SKM-1 treated with dmso at 0.1 percent for 144 hours (cell line): ENCODE results near the gene APLF.
"Not testable (repeated sequence)": the region's sequence is repeated elsewhere in the genome, so short reads cannot be mapped to it uniquely, and the experiment has no call there.

Experiments
- DNase-seq: peaks from one replicate; lab custom pipeline; 2025; ENCODE audit not compliant: unreplicated experiment; lab: John Stamatoyannopoulos, UW

The APLF gene

GRCh38 chr2:68472796-68473414 lies 5.5 kb downstream of the APLF start:
- no peak for DNase-seq

GRCh38 chr2:68475110-68475509 lies 7.7 kb downstream of the APLF start:
- DNase-seq, result no peak

DNA sequence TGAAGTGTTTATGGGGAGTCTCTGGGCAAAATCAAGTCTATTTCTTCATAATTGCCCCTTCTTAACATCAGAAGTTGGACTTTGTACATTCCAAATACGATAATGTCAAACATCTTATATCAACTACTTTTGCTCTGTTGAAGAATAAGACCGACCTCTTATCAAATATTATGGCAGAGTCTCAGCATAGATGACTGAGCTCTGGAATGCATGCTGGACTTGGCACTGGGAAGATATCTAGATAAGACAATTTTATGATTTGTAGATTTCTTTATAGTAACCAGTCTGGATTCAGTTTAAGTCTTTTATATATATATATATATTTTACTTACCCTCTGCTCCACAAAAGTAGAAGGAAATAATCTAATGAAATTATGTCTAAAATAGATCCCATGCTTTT lies 8.2 kb downstream of the APLF start:
- no peak for DNase-seq

GRCh38 chr2:68476454-68476853 lies 9.1 kb downstream of the APLF start:
- DNase-seq, result no peak

- DNase-seq, result no peak
Measured at GRCh38 chr2:68478688-68479087, 11.3 kb downstream of the APLF start.

DNA sequence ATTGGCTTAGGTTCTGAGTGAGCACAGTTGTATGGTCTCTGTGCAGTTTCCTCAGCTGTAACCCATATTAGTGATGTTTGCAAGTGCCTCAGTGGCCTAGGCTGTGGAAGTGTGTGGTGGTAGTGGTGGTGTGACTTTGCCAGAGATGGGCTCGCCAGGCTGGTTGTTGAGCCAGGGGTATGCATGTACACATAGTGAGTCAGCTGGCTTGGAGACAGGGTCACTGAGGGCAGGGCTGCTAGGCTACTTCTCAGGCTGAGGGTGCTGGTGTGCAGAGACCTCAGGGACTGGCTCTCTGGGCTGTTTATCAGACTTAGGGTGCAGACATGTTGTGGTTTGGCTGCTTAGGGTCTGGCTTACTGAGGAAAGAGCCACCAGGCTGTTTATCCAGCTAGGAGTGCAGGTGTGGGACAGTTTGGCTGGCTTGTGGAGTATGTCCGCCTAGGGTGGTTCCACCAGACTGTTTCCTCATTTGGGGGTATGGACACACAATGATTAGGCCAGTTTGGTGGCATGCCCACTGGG lies 15.0 kb downstream of the APLF start:
- no peak for DNase-seq

DNA sequence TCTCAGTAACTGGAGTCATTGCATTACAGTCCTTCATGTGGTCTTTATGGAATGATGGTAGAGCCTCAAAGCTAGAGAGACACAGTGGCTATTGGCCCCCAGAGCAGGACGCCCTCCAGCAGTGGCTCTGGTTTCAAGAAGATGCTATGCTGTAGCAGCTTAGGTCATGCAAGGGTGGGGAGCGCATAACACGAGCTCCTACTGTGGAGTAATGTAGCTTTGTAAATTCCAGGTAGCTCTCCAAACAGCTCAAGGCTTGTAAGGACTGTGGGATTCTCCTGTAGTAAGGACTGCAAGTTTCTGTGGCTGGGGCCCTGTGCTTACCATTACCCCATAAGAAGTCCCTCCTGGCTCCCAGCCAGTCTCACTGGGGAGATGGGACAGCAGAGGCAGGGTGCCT lies 15.6 kb downstream of the APLF start:
- DNase-seq, result no peak

DNA sequence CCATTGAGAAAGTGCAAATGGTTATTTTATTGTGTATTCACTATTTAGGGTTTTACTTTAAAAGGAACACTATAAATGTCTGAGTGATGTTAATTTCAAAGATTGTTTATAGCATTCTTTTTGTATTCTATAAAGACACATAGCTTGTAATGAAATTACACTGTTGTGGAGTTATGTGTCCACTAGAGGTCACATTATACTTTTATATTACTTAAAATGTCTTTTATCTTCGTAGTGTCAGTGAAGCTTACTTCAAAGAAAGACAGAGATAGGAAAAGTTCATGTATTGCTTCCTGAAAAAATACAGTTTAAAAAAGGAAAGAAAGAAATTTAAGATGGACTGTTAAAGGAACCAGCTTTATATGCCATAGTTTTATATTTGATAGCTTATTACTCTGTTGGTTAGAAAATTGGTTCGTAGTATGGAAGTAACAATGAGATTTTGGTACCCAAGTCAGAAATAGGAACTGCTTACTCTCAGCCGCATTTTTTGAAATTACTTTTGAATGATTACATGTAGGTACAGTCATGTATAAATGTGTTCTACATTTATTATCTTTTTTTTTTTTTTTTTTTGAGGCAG lies 20.5 kb downstream of the APLF start:
- peak; percentile 25 for DNase-seq

DNA sequence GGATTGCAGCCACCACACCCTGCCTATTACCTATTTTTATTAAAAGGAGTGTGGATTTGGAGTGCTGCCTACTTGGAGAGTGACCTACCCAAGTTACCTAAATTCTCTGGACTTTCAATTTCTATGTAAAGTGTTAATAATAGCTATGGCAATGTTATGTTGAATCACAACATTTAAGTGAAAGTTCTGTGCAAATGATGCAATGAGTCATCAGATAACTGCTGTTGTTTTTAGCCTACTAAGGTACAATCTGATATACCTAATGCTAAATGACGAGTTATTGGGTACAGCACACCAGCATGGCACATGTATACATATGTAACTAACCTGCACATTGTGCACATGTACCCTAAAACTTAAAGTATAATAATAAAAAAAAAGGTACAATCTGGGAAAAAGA lies 21.2 kb downstream of the APLF start:
- not testable (repeated sequence) for DNase-seq

DNA sequence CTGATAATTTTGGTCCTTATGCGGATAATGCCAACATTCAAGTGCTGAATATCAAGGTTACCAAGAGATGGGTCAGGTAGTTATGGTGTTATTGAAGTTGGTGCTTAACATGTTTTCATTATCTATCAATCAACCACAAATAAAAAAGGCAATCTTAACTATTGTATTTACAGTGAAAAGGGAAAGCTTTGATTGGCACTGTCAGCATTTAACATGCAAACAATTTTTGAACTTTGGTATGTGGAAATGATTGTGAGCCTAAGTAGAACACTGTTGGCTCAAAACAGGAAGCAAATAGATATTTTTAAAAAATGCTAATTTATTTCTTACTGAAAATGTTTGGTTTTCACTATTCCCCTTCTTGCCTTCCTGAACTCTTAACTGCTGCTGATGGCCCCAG lies 21.9 kb downstream of the APLF start:
- no peak for DNase-seq

DNA sequence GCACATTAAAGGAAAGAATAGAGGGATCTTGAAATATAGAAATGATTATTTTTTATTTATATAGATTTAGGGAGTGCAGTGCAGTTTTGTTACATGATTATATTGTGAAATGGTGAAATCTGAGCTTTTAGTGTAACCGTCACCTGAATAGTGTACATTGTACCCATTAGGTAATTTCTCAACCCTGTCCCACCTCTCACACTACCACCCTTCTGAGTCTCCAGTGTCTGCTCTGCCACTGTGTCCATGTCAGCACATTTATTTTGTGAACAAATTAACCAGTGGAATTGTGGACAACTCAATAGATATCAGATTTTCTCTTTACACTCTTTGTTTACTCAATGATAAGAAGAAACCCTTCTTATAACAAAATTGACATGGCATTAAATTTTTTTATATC lies 24.2 kb downstream of the APLF start:
- no peak for DNase-seq

- DNase-seq, result no peak
Measured at GRCh38 chr2:68499133-68499532, 31.7 kb downstream of the APLF start.

DNA sequence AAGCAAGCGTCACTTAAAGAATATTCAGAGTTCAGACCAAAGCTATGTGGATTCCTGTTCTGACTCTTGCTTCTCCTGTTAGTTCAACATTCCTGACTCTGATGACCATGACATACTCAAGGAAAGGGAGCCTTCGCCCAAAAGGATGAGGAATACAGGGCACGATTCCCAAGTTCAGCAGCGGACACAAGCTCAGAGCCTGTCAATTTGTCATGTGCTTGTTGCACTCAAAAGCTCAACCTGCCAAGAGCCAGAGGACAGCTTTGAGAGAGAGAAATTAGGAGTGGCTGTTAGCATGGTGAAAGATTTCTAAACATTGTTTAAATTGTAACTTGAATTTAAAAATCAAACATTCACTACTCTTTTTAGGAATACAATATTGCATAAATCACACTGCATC lies 33.3 kb downstream of the APLF start:
- no peak for DNase-seq

DNA sequence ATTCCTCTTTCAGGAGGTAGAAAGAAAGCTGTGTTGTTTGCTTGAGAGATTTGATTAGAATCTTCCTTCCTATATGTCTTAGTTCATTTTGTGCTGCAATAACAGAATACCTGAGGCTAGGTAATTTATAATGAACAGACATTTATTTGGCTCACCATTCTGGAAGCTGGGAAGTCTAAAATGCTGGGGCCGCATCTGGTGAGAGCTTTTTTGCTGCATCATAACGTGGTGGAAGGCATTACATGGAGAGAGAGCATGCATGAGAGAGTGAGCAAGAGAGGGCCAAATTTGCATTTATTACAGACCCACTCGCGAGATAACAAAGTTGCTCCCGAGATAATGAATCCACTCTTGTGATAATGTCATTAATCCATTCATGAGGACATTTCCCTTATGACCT lies 34.4 kb downstream of the APLF start:
- no peak for DNase-seq

DNA sequence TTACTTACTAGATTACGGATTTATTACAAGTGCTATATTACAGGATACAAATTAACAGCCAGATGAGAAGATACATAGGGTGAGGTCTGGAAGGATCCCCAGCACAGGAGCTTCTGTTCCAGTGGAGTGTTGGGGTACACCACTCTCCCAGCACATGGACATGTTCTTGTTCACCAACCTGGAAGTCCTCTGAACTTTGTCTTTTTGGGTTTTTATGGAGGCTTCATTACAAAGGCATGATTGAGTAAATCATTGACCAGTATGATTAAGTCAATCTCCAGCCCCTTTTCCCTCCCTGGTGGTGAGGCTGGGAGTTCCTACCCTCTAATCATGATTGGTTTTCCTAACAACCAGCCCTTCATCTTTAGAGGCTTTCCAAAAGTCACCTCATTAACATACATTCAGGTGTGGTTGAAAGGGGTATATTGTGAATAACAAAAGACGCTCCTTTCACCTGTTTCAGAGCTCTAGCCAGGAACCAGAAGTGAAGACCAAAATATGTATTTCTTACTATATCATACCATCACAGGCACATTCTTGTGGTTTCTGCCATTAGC lies 38.3 kb downstream of the APLF start:
- DNase-seq, result no peak

GRCh38 chr2:68506170-68506569 lies 38.8 kb downstream of the APLF start:
- DNase-seq, result no peak

DNA sequence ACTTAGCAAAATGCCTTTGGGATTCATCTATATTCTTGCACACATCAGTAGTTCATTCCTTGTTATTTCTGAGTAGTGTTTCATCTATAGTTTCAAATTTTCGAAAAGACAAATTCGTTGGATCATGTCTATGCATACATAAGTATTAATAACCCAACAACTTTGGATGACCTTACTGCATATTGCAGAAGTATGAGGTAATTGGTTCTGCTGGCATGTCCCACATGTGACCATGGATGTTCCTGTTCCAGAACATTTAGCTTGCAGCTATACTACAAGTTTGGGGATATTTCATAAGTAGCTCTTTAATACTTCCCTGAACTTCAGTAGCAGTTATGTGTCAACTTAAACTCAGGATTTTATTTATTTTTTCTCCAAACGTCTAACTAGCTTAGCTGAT lies 44.9 kb downstream of the APLF start:
- no peak for DNase-seq

GRCh38 chr2:68512966-68513365 lies 45.6 kb downstream of the APLF start:
- no peak for DNase-seq

GRCh38 chr2:68514316-68514929 lies 47.0 kb downstream of the APLF start:
- no peak for DNase-seq

GRCh38 chr2:68516051-68516955 lies 48.9 kb downstream of the APLF start:
- DNase-seq, result no peak

DNA sequence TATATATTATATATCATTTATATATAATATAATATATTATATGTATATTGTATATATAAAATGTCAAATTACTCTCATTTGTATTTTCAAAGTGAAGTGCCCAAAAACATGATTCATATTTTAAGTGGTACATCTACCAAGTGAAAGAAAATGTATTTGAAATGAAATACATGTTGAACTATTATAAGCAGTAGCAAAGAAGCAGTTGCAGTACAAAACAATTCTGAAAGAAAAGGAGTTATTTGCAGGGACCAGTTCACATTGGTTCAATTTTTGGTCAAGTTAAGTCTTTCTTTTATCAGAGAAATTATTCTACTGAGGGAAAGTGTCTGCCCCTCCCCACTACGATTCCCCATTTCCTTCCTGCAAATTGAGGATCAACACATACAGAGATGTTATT lies 51.9 kb downstream of the APLF start:
- no peak for DNase-seq
